ENCODE results near the gene CNMD. TPM values are rescaled to one million over a fixed set of nuclear protein-coding genes. Genes with fewer than 3 reads are reported as not detected.

Gene CNMD
- total and polyA plus RNA-seq, 2 of the 4 experiments (the other 2 are of a cell fraction), result not detected

DNA sequence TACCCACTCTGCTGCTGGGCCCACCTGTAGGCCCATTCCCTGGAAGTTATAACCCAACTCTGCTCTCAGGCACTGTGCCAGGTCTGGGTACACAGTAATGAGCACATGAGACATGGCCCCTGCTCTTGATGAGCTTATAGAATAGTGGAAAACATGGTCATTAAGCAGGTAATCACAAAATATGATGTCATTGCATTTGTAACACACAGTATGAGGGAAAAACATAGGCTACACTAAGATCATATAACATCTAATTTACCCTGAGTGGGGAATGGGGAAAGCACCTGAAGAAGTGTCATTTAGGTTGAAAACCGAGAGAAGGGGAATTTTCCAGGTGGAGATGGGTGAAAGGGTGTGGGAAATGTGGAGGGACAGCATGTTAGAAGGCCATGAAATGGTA, 3.9 kb upstream of the CNMD start:
- Histone ChIP-seq H2BK5ac (ENCODE audit: low read depth, low read length, poor library complexity, severe bottlenecking) (no peak overlapping the region), H3K14ac (replicated peaks; ENCODE audit: low read depth, low read length) (no peak overlapping the region), H3K9me3 (ENCODE audit: control insufficient read depth, insufficient read depth, low read length) (no peaks in the 10 kb centered on the region), H4K91ac (ENCODE audit: insufficient read depth, low read depth, low read length) (no peak overlapping the region), H4K20me1 (ENCODE audit: insufficient read depth, low read length) (no peaks in the 10 kb centered on the region), H3K4me1 (ENCODE audit: control insufficient read depth, insufficient read depth, low read length) (no peaks in the 10 kb centered on the region; the same call in 1 of the 2 replicates), H3K4me2 (ENCODE audit: low read depth, low read length) (no peak overlapping the region), H3K27me3 (ENCODE audit: control insufficient read depth, insufficient read depth, low read length) (peaks cover 23% of the 10 kb centered on the region), H3K27ac (ENCODE audit: insufficient read depth, low read length) (no peak overlapping the region), H3K23ac (ENCODE audit: low read depth, low read length) (no peak overlapping the region), H3K9ac (ENCODE audit: low read depth, low read length) (no peak overlapping the region), H2AK5ac (ENCODE audit: low read depth, low read length) (no peak overlapping the region), H2BK15ac (ENCODE audit: low read depth, low read length) (no peak overlapping the region), H3K4ac (ENCODE audit: low read depth, low read length) (no peak overlapping the region), H3K9me1 (ENCODE audit: insufficient read depth, low read length) (no peaks in the 10 kb centered on the region), H3K18ac (ENCODE audit: low read depth, low read length) (no peak overlapping the region), H3K56ac (ENCODE audit: extremely low read depth, insufficient read depth, low read length) (no peak overlapping the region), H2AFZ (replicated peaks; ENCODE audit: low read length, poor library complexity) (no peak overlapping the region), H3K79me1 (ENCODE audit: low read depth in 1 of 2, low read length in 2 of 2) (no peaks in the 10 kb centered on the region), H3K4me3 (ENCODE audit: insufficient read depth, low read depth, low read length) (no peak overlapping the region), H3K36me3 (ENCODE audit: control insufficient read depth, insufficient read depth, low read length) (no peaks in the 10 kb centered on the region), H4K8ac (ENCODE audit: low read depth in 2 of 2, low read length in 2 of 2) (no peak overlapping the region), H2BK20ac (ENCODE audit: low read depth, low read length) (no peak overlapping the region), H2BK120ac (ENCODE audit: low read depth, low read length) (no peak overlapping the region), H2AK9ac (replicated peaks; ENCODE audit: low read depth, low read length, poor library complexity) (no peak overlapping the region), H4K5ac (ENCODE audit: low read depth, low read length) (no peak overlapping the region)
- BruUV-seq (replicated peaks), result no TSS peak
- POLR2A ChIA-PET (ENCODE audit: unreplicated experiment), result no interaction called here
- 20% methylated on average over 1 of the region's 1 CpG; no CpG with 5 or more reads in 1 of the 2 experiments for WGBS, 2 experiments (ENCODE audit: extremely low coverage in 2 of 2, insufficient read length in 1 of 2)
- DNase-seq (no peak), ATAC-seq (ENCODE audit: low read depth) (no peak)
- intact Hi-C loops (cut with micrococcal nuclease), result no loop called here
- CTCF ChIA-PET, result interaction anchor here (0.6 kb wide), 1 partner anchor 76 kb away, joined by 3 read pairs; no protein-coding TSS in a partner anchor
- TF ChIP-seq CEBPB (IDR thresholded peaks at IDR 0.05; ENCODE audit: low read depth, low read length) (no peak), SMC3 (IDR thresholded peaks at IDR 0.05; ENCODE audit: low read depth, low read length) (no peak), MXI1 (IDR thresholded peaks at IDR 0.05; ENCODE audit: borderline replicate concordance, low read depth, low read length) (no peak), RCOR1 (IDR thresholded peaks at IDR 0.05; ENCODE audit: insufficient replicate concordance, low read length) (no peak), CHD1 (IDR thresholded peaks at IDR 0.05; ENCODE audit: low read depth, low read length) (no peak), MAFK (IDR thresholded peaks at IDR 0.05; ENCODE audit: low read depth, low read length) (no peak), MAZ (IDR thresholded peaks at IDR 0.05; ENCODE audit: borderline replicate concordance, low read depth, low read length) (no peak), RAD21 (IDR thresholded peaks at IDR 0.05; ENCODE audit: low read length) (no peak), NFE2L2 (IDR thresholded peaks at IDR 0.05; ENCODE audit: low read depth, low read length) (no peak), RFX5 (IDR thresholded peaks at IDR 0.05; ENCODE audit: low read depth, low read length) (no peak), POLR2A (IDR thresholded peaks at IDR 0.05; ENCODE audit: low read depth, low read length) (no peak), BHLHE40 (IDR thresholded peaks at IDR 0.05; ENCODE audit: low read depth, low read length) (no peak), FOS (IDR thresholded peaks at IDR 0.05; ENCODE audit: low read depth, low read length) (no peak)
- TF ChIP-seq, protein P1, sequence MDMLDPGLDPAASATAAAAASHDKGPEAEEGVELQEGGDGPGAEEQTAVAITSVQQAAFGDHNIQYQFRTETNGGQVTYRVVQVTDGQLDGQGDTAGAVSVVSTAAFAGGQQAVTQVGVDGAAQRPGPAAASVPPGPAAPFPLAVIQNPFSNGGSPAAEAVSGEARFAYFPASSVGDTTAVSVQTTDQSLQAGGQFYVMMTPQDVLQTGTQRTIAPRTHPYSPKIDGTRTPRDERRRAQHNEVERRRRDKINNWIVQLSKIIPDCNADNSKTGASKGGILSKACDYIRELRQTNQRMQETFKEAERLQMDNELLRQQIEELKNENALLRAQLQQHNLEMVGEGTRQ (IDR thresholded peaks at IDR 0.05; ENCODE audit: low read depth, low read length), result no peak
- TF ChIP-seq, protein P2, sequence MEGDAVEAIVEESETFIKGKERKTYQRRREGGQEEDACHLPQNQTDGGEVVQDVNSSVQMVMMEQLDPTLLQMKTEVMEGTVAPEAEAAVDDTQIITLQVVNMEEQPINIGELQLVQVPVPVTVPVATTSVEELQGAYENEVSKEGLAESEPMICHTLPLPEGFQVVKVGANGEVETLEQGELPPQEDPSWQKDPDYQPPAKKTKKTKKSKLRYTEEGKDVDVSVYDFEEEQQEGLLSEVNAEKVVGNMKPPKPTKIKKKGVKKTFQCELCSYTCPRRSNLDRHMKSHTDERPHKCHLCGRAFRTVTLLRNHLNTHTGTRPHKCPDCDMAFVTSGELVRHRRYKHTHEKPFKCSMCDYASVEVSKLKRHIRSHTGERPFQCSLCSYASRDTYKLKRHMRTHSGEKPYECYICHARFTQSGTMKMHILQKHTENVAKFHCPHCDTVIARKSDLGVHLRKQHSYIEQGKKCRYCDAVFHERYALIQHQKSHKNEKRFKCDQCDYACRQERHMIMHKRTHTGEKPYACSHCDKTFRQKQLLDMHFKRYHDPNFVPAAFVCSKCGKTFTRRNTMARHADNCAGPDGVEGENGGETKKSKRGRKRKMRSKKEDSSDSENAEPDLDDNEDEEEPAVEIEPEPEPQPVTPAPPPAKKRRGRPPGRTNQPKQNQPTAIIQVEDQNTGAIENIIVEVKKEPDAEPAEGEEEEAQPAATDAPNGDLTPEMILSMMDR (conservative IDR thresholded peaks at IDR 0.05; ENCODE audit: low read depth, low read length), result no peak
- TF ChIP-seq, protein P3, sequence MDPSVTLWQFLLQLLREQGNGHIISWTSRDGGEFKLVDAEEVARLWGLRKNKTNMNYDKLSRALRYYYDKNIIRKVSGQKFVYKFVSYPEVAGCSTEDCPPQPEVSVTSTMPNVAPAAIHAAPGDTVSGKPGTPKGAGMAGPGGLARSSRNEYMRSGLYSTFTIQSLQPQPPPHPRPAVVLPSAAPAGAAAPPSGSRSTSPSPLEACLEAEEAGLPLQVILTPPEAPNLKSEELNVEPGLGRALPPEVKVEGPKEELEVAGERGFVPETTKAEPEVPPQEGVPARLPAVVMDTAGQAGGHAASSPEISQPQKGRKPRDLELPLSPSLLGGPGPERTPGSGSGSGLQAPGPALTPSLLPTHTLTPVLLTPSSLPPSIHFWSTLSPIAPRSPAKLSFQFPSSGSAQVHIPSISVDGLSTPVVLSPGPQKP (IDR thresholded peaks at IDR 0.05; ENCODE audit: borderline replicate concordance, low read depth, low read length), result no peak
- in situ Hi-C loops (cut with MboI; ENCODE audit: low sequenced_read_pairs), result no loop called here
- dilution Hi-C loops (cut with HindIII; ENCODE audit: low sequenced_read_pairs, unreplicated experiment), result no loop called here
